Esophagus squamous epithelium (tissue), 5 donors: ENCODE measurements around the gene PPP2R3A. TPM values are rescaled to one million over a fixed set of nuclear protein-coding genes. Genes with fewer than 3 reads are reported as not detected.

Experiments used
- DNase-seq: peaks from one replicate; lab custom pipeline; 2025; lab: John Stamatoyannopoulos, UW
- H3K27ac ChIP-seq, 4 donors: fragments of 200-600 bp; sonication (generic); one replicate each; pipeline ENCODE4 v1.5.1; 2016 to 2019; ENCODE audit warnings: mild to moderate bottlenecking in 1 of 4
- H3K27me3 ChIP-seq, 4 donors: fragments of 200-600 bp; sonication (generic); 1 replicate in 3 of 4; 2 replicates in 1 of 4; pipeline versions ENCODE4 v1.5.1 to v1.6.0; 2017 to 2021; ENCODE audit warnings: antibody characterized with exemption in 1 of 4
- H3K36me3 ChIP-seq, 3 donors: fragments of 200-600 bp; sonication (generic); one replicate each; pipeline ENCODE4 v1.5.1; 2016 to 2019
- H3K4me1 ChIP-seq, 3 donors: fragments of 200-600 bp; sonication (generic); one replicate each; pipeline ENCODE4 v1.5.1; 2017 to 2019
- H3K4me3 ChIP-seq, 4 donors: fragments of 200-600 bp; sonication (generic); 1 replicate in 3 of 4; 2 replicates in 1 of 4; pipeline ENCODE4 v1.5.1; 2016 to 2019; ENCODE audit warnings: mild to moderate bottlenecking in 2 of 4, moderate library complexity in 1 of 4
- H3K9me3 ChIP-seq, 3 donors: fragments of 200-600 bp; sonication (generic); one replicate each; pipeline ENCODE4 v1.5.1; 2016 to 2019
- CTCF ChIP-seq, 6 experiments: fragments of 450-650 bp in 4 of 6; fragments of 200-600 bp in 2 of 6; sonication (generic) in 2 of 6; IDR thresholded peaks; one replicate each; pipeline ENCODE4 v1.5.1; 2016 to 2019; ENCODE audit warnings: antibody characterized with exemption in 6 of 6, mild to moderate bottlenecking in 4 of 6, moderate library complexity in 4 of 6
- POLR2A ChIP-seq, 4 donors: fragments of 450-650 bp; IDR thresholded peaks; one replicate each; pipeline ENCODE4 v1.6.1; 2017; ENCODE audit warnings: antibody characterized with exemption in 4 of 4, mild to moderate bottlenecking in 4 of 4, moderate library complexity in 3 of 4
- WGBS, 2 donors: methylation state at CpG; one replicate each; pipeline ENCODE4 v1.1.5; 2018; 5-methylcytosine and 5-hydroxymethylcytosine counted together
- intact Hi-C: fragments of 100-400 bp; cut with DNase I; formaldehyde crosslinking; loops from one replicate; pipeline ENCODE4 v1.15.0; 2022
- total RNA-seq, 4 donors: library from RNA; depleted of rRNA; stranded (reverse); fragments of >200 nt; gene quantifications; one replicate each; pipeline ENCODE4 v1.1.0, GENCODE V29; 2016
- donor health status: DM: yes; HTN: yes; CAD: no.

PPP2R3A gene
- total RNA-seq, 4 donors from 2014 or later, result 9.4 to 15.6 (median 13.6) TPM

GRCh38 chr3:136067211-136067610 is 101.7 kb downstream of the PPP2R3A start:
- H3K9me3 ChIP-seq, result no peaks in the 10 kb centered on the region
- H3K4me3 ChIP-seq, result no peak overlapping the region
- TF ChIP-seq POLR2A (IDR thresholded peaks at IDR 0.05) (no peak), CTCF (IDR thresholded peaks at IDR 0.05) (no peak)
- WGBS, 2 donors, result 71 to 94% methylated on average over 2 of the region's 2 CpGs
- no peak overlapping the region for H3K27ac ChIP-seq
- H3K36me3 ChIP-seq, result peaks cover 0 to 18% (median 0%) of the 10 kb centered on the region in 3 donors
- no peaks in the 10 kb centered on the region for H3K27me3 ChIP-seq
- H3K4me1 ChIP-seq, result peaks cover 0 to 11% (median 0%) of the 10 kb centered on the region in 3 donors
- intact Hi-C loops, result no loop called here
- no peak for DNase-seq

GRCh38 chr3:136068708-136069107 is 103.2 kb downstream of the PPP2R3A start:
- intact Hi-C loops, result no loop called here

GRCh38 chr3:136069933-136070332 is 104.4 kb downstream of the PPP2R3A start:
- intact Hi-C loops, result loop anchor here (10.0 kb wide), 1 partner anchor 945 kb away; no protein-coding TSS in a partner anchor
- peaks cover 0 to 14% (median 0%) of the 10 kb centered on the region in 3 donors for H3K36me3 ChIP-seq
- DNase-seq, result no peak
- no peak for TF ChIP-seq POLR2A (IDR thresholded peaks at IDR 0.05)
- no peak for TF ChIP-seq CTCF (IDR thresholded peaks at IDR 0.05)
- no peak overlapping the region for H3K4me3 ChIP-seq
- no peaks in the 10 kb centered on the region for H3K9me3 ChIP-seq
- H3K27me3 ChIP-seq, result no peaks in the 10 kb centered on the region
- peak overlapping the region in 1 of 4 donors; percentile 40 for H3K27ac ChIP-seq
- 67 to 74% methylated on average over 5 of the region's 5 CpGs for WGBS, 2 donors
- H3K4me1 ChIP-seq, result peaks cover 0 to 11% (median 0%) of the 10 kb centered on the region in 3 donors

More at GRCh38 chr3:136068708-136069107, 103.2 kb downstream of the PPP2R3A start:
- Histone ChIP-seq H3K27me3 (no peaks in the 10 kb centered on the region), H3K27ac (no peak overlapping the region), H3K4me3 (no peak overlapping the region), H3K9me3 (no peaks in the 10 kb centered on the region), H3K4me1 (peaks cover 0 to 11% (median 0%) of the 10 kb centered on the region in 3 donors), H3K36me3 (peaks cover 0 to 14% (median 0%) of the 10 kb centered on the region in 3 donors)
- WGBS, 2 donors, result 78 to 81% methylated on average over 5 of the region's 5 CpGs
- DNase-seq, result no peak
- TF ChIP-seq CTCF (IDR thresholded peaks at IDR 0.05) (no peak), POLR2A (IDR thresholded peaks at IDR 0.05) (no peak)

GRCh38 chr3:136070334-136070733 is 104.8 kb downstream of the PPP2R3A start:
- DNase-seq, result no peak
- intact Hi-C loops, result loop anchor here (10.0 kb wide), 1 partner anchor 944 kb away; no protein-coding TSS in a partner anchor
- TF ChIP-seq CTCF (IDR thresholded peaks at IDR 0.05) (no peak), POLR2A (IDR thresholded peaks at IDR 0.05) (no peak)
- 51 to 52% methylated on average over 3 of the region's 3 CpGs for WGBS, 2 donors
- peaks cover 0 to 12% (median 0%) of the 10 kb centered on the region in 3 donors for H3K4me1 ChIP-seq
- no peaks in the 10 kb centered on the region for H3K27me3 ChIP-seq
- peaks cover 0 to 14% (median 0%) of the 10 kb centered on the region in 3 donors for H3K36me3 ChIP-seq
- peak overlapping the region in 1 of 4 donors; percentile 40 for H3K27ac ChIP-seq
- H3K9me3 ChIP-seq, result no peaks in the 10 kb centered on the region
- H3K4me3 ChIP-seq, result no peak overlapping the region
